Skeletal muscle satellite cell (primary cell): ENCODE results near the gene CCDC157.

ENCODE experiments used
- H3K27me3 ChIP-seq: 2 replicates; pipeline ENCODE4 v1.7.0; 2013; ENCODE audit warnings: low read length; ENCODE audit not compliant: control insufficient read depth, insufficient read depth
- H3K36me3 ChIP-seq: 2 replicates; pipeline ENCODE4 v1.7.0; 2013; ENCODE audit warnings: mild to moderate bottlenecking, control low read depth, low read length; ENCODE audit not compliant: insufficient read depth
- H3K4me1 ChIP-seq: 2 replicates; pipeline ENCODE4 v1.7.0; 2013; ENCODE audit warnings: low read length; ENCODE audit not compliant: control insufficient read depth, insufficient read depth
- H3K4me2 ChIP-seq: 2 replicates; pipeline ENCODE4 v1.7.0; 2013; ENCODE audit warnings: mild to moderate bottlenecking, low read length
- H3K4me3 ChIP-seq: 2 replicates; pipeline ENCODE4 v1.7.0; 2013; ENCODE audit warnings: low read length
- H3K9ac ChIP-seq: 2 replicates; pipeline ENCODE4 v1.7.0; 2013; ENCODE audit warnings: mild to moderate bottlenecking, low read depth, low read length, moderate library complexity
- H3K9me3 ChIP-seq: replicated peaks from 2 replicates; pipeline ENCODE4 v1.7.0; 2013; ENCODE audit warnings: mild to moderate bottlenecking, control low read depth, low read length

CCDC157 gene

GRCh38 chr22:30408388-30409102 is 51.7 kb downstream of the CCDC157 start:
- H3K9ac ChIP-seq: peak overlapping the region; percentile 62
- no peaks in the 10 kb centered on the region for H3K9me3 ChIP-seq
- peaks cover 86% of the 10 kb centered on the region for H3K36me3 ChIP-seq
- H3K27me3 ChIP-seq: no peaks in the 10 kb centered on the region
- H3K4me3 ChIP-seq: no peak overlapping the region
- peak overlapping the region; percentile 26 for H3K4me2 ChIP-seq
- H3K4me1 ChIP-seq: peaks cover 77% of the 10 kb centered on the region

- Histone ChIP-seq H3K4me2 (no peak overlapping the region), H3K27me3 (no peaks in the 10 kb centered on the region), H3K4me1 (peaks cover 82% of the 10 kb centered on the region), H3K36me3 (peaks cover 96% of the 10 kb centered on the region), H3K9me3 (no peaks in the 10 kb centered on the region), H3K9ac (no peak overlapping the region), H3K4me3 (no peak overlapping the region)
Observed at GRCh38 chr22:30411780-30412179, 55.0 kb downstream of the CCDC157 start.

- Histone ChIP-seq H3K27me3 (no peaks in the 10 kb centered on the region), H3K36me3 (peaks cover 97% of the 10 kb centered on the region), H3K4me3 (no peak overlapping the region), H3K9me3 (no peaks in the 10 kb centered on the region), H3K4me2 (no peak overlapping the region), H3K4me1 (peaks cover 72% of the 10 kb centered on the region), H3K9ac (no peak overlapping the region)
Observed at GRCh38 chr22:30413001-30413400, 56.2 kb downstream of the CCDC157 start.

- peak overlapping the region; percentile 5 for H3K4me2 ChIP-seq
- H3K4me3 ChIP-seq: no peak overlapping the region
- H3K36me3 ChIP-seq: peaks cover 97% of the 10 kb centered on the region
- H3K27me3 ChIP-seq: no peaks in the 10 kb centered on the region
- H3K4me1 ChIP-seq: peaks cover 70% of the 10 kb centered on the region
- no peaks in the 10 kb centered on the region for H3K9me3 ChIP-seq
- H3K9ac ChIP-seq: peak overlapping the region; percentile 31
Observed at GRCh38 chr22:30413745-30414524, 57.1 kb downstream of the CCDC157 start.

GRCh38 chr22:30414525-30415047 is 57.8 kb downstream of the CCDC157 start:
- Histone ChIP-seq H3K4me3 (no peak overlapping the region), H3K4me1 (peaks cover 70% of the 10 kb centered on the region), H3K27me3 (no peaks in the 10 kb centered on the region), H3K9me3 (no peaks in the 10 kb centered on the region), H3K9ac (peak overlapping the region; percentile 31), H3K36me3 (peaks cover 93% of the 10 kb centered on the region), H3K4me2 (peak overlapping the region; percentile 5)

GRCh38 chr22:30416403-30416802 is 59.6 kb downstream of the CCDC157 start:
- H3K27me3 ChIP-seq: no peaks in the 10 kb centered on the region
- H3K4me3 ChIP-seq: no peak overlapping the region
- peaks cover 79% of the 10 kb centered on the region for H3K4me1 ChIP-seq
- H3K9ac ChIP-seq: no peak overlapping the region
- peaks cover 80% of the 10 kb centered on the region for H3K36me3 ChIP-seq
- no peaks in the 10 kb centered on the region for H3K9me3 ChIP-seq
- no peak overlapping the region for H3K4me2 ChIP-seq

- H3K4me2 ChIP-seq: no peak overlapping the region
- H3K36me3 ChIP-seq: peaks cover 81% of the 10 kb centered on the region
- no peak overlapping the region for H3K4me3 ChIP-seq
- H3K4me1 ChIP-seq: peaks cover 81% of the 10 kb centered on the region
- H3K27me3 ChIP-seq: no peaks in the 10 kb centered on the region
- H3K9ac ChIP-seq: no peak overlapping the region
- H3K9me3 ChIP-seq: no peaks in the 10 kb centered on the region
Observed at GRCh38 chr22:30416837-30417236, 60.0 kb downstream of the CCDC157 start.

- no peaks in the 10 kb centered on the region for H3K27me3 ChIP-seq
- H3K4me1 ChIP-seq: peaks cover 80% of the 10 kb centered on the region
- H3K9me3 ChIP-seq: no peaks in the 10 kb centered on the region
- peak overlapping the region; percentile 12 for H3K4me3 ChIP-seq
- H3K36me3 ChIP-seq: peaks cover 53% of the 10 kb centered on the region
- peak overlapping the region; percentile 80 for H3K4me2 ChIP-seq
- H3K9ac ChIP-seq: peak overlapping the region; percentile 84
Observed at GRCh38 chr22:30420347-30421125, 63.7 kb downstream of the CCDC157 start.

- no peaks in the 10 kb centered on the region for H3K27me3 ChIP-seq
- peak overlapping the region; percentile 12 for H3K4me3 ChIP-seq
- no peaks in the 10 kb centered on the region for H3K9me3 ChIP-seq
- H3K9ac ChIP-seq: peak overlapping the region; percentile 84
- H3K36me3 ChIP-seq: peaks cover 40% of the 10 kb centered on the region
- peaks cover 79% of the 10 kb centered on the region for H3K4me1 ChIP-seq
- peak overlapping the region; percentile 80 for H3K4me2 ChIP-seq
Observed at GRCh38 chr22:30421695-30422480, 65.1 kb downstream of the CCDC157 start.

- Histone ChIP-seq H3K9ac (peak overlapping the region; percentile 90), H3K4me2 (peak overlapping the region; percentile 80), H3K27me3 (no peaks in the 10 kb centered on the region), H3K36me3 (peaks cover 39% of the 10 kb centered on the region), H3K4me1 (peaks cover 81% of the 10 kb centered on the region), H3K9me3 (no peaks in the 10 kb centered on the region), H3K4me3 (peak overlapping the region; percentile 63)
Observed at GRCh38 chr22:30422481-30423300, 65.9 kb downstream of the CCDC157 start.
